ENCODE measurements around the gene MOB3B. TPM values are rescaled to one million over a fixed set of nuclear protein-coding genes. Genes with fewer than 3 reads are reported as not detected.

The MOB3B gene
- total and polyA plus RNA-seq, 2 of the 13 experiments (the other 11 are each of a cell fraction or from before 2014, with no cell fraction given): 0.03 to 0.09 TPM

- intact Hi-C loops (cut with micrococcal nuclease; ENCODE audit: unreplicated experiment) (no loop called here), in situ Hi-C loops (cut with HindIII; ENCODE audit: extremely low pct_ligation_motif_present, low pct_unique_long_range_greater_than_20kb) (no loop called here)
- Histone ChIP-seq H3K27ac (ENCODE audit: extremely low read length, insufficient read depth, low read length) (no peak overlapping the region), H4K20me1 (ENCODE audit: insufficient read depth, low read length) (no peaks in the 10 kb centered on the region), H3K4me3 (replicated peaks in 1 of 3; ENCODE audit: insufficient read depth in 1 of 3, low read depth in 2 of 3, low read length in 3 of 3) (no peak overlapping the region), H3K4me2 (ENCODE audit: low read depth, low read length) (no peak overlapping the region), H3K36me3 (replicated peaks in 1 of 2; ENCODE audit: control insufficient read depth in 1 of 2, insufficient read depth in 2 of 2, low read length in 2 of 2) (no peaks in the 10 kb centered on the region), H2AFZ (ENCODE audit: low read length) (no peak overlapping the region), H3K79me2 (ENCODE audit: insufficient read depth, low read length) (no peaks in the 10 kb centered on the region), H3K4me1 (ENCODE audit: insufficient read depth, low read length) (no peaks in the 10 kb centered on the region), H3K9ac (ENCODE audit: insufficient read depth, low read depth, low read length) (no peak overlapping the region), H3K9me3 (ENCODE audit: low read length) (no peaks in the 10 kb centered on the region), H3K27me3 (ENCODE audit: control insufficient read depth in 1 of 2, insufficient read depth in 2 of 2, low read length in 2 of 2) (no peaks in the 10 kb centered on the region; a peak in 1 of 5 replicates)
- TF ChIP-seq GATAD1 (CRISPR knock-in tag; IDR thresholded peaks at IDR 0.05): no peak
- TF ChIP-seq HOXD1 (CRISPR knock-in tag; IDR thresholded peaks at IDR 0.05): no peak
- no peak for TF ChIP-seq NAIF1 (CRISPR knock-in tag; IDR thresholded peaks at IDR 0.05; ENCODE audit: borderline replicate concordance)
- no peak for TF ChIP-seq ZNF674 (CRISPR knock-in tag; IDR thresholded peaks at IDR 0.05; ENCODE audit: low read depth)
- no peak for TF ChIP-seq TEAD2 (CRISPR knock-in tag; IDR thresholded peaks at IDR 0.05)
- no peak for TF ChIP-seq ZNF850 (CRISPR knock-in tag; conservative IDR thresholded peaks at IDR 0.05)
- no peak for TF ChIP-seq ZNF513 (CRISPR knock-in tag; conservative IDR thresholded peaks at IDR 0.05)
- TF ChIP-seq XBP1 (CRISPR knock-in tag; IDR thresholded peaks at IDR 0.05): no peak
- FAIRE-seq (no peak), ATAC-seq (no peak), DNase-seq (ENCODE audit: low spot score) (no peak)
- POLR2A ChIA-PET: no interaction called here
- WGBS (ENCODE audit: low lambda C conversion rate): 0% methylated on average over 1 of the region's 1 CpG
- BruUV-seq (replicated peaks): no TSS peak
- CTCF ChIA-PET (ENCODE audit: low intra/inter-chr PET ratio, low total read pairs): no interaction called here
These were observed 51.3 kb downstream of the MOB3B start for GRCh38 chr9:27478322-27478721.

Data from HepG2 (cell line).